ENCODE results near the gene CEP104.
A peak's percentile ranks its signal among the peaks of the same experiment; 100 is the strongest.
"Not testable (repeated sequence)": the region's sequence is repeated elsewhere in the genome, so short reads cannot be mapped to it uniquely, and the experiment has no call there.

CEP104 gene

GRCh38 chr1:3803905-3804626, 52.9 kb downstream of the CEP104 start:
- no peak for DNase-seq (ENCODE audit: low read depth in 1 of 2, low spot score in 1 of 2)

GRCh38 chr1:3800795-3801194, 56.2 kb downstream of the CEP104 start:
- not testable (repeated sequence) for DNase-seq (ENCODE audit: low read depth in 1 of 2, low spot score in 1 of 2)

- no peak for DNase-seq (ENCODE audit: low read depth in 1 of 2, low spot score in 1 of 2)
Measured at GRCh38 chr1:3799976-3800685, 56.9 kb downstream of the CEP104 start.

GRCh38 chr1:3796215-3797061, 60.6 kb downstream of the CEP104 start, which contains the start of gene LRRC47:
Gene LRRC47 (minus strand): TSS chr1:3796498. CDS start chr1:3796476, 22 bp downstream.
- DNase-seq (ENCODE audit: low read depth in 1 of 2, low spot score in 1 of 2), result peak; percentile 89 to 92

- DNase-seq (ENCODE audit: low read depth in 1 of 2, low spot score in 1 of 2), result no peak
Measured at GRCh38 chr1:3795453-3796214, 61.4 kb downstream of the CEP104 start.

- no peak for DNase-seq (ENCODE audit: low read depth in 1 of 2, low spot score in 1 of 2)
Measured at GRCh38 chr1:3790952-3791351, 66.1 kb downstream of the CEP104 start.

GRCh38 chr1:3790500-3790923, 66.5 kb downstream of the CEP104 start:
- no peak for DNase-seq (ENCODE audit: low read depth in 1 of 2, low spot score in 1 of 2)

GRCh38 chr1:3789421-3790300, 67.3 kb downstream of the CEP104 start:
- DNase-seq (ENCODE audit: low read depth in 1 of 2, low spot score in 1 of 2), result no peak

GRCh38 chr1:3788756-3789420, 68.1 kb downstream of the CEP104 start:
- no peak for DNase-seq (ENCODE audit: low read depth in 1 of 2, low spot score in 1 of 2)

GRCh38 chr1:3787745-3788605, 69.0 kb downstream of the CEP104 start:
- DNase-seq (ENCODE audit: low read depth in 1 of 2, low spot score in 1 of 2), result no peak

- DNase-seq (ENCODE audit: low read depth in 1 of 2, low spot score in 1 of 2), result peak in 1 of 2 donors; percentile 22
Measured at GRCh38 chr1:3787349-3787715, 69.7 kb downstream of the CEP104 start.

- DNase-seq (ENCODE audit: low read depth in 1 of 2, low spot score in 1 of 2), result no peak
Measured at GRCh38 chr1:3786468-3787348, 70.3 kb downstream of the CEP104 start.

- no peak for DNase-seq (ENCODE audit: low read depth in 1 of 2, low spot score in 1 of 2)
Measured at GRCh38 chr1:3785456-3786157, 71.4 kb downstream of the CEP104 start.

- DNase-seq (ENCODE audit: low read depth in 1 of 2, low spot score in 1 of 2), result no peak
Measured at GRCh38 chr1:3785045-3785444, 72.0 kb downstream of the CEP104 start.

GRCh38 chr1:3783651-3784474, 73.1 kb downstream of the CEP104 start:
- no peak for DNase-seq (ENCODE audit: low read depth in 1 of 2, low spot score in 1 of 2)

GRCh38 chr1:3780901-3781300, 76.1 kb downstream of the CEP104 start:
- DNase-seq (ENCODE audit: low read depth in 1 of 2, low spot score in 1 of 2), result no peak
